Measurements from ENCODE around the gene CELF5. TPM values are rescaled to one million over a fixed set of nuclear protein-coding genes. Genes with fewer than 3 reads are reported as not detected.

The CELF5 gene
- total RNA-seq, 1 donor from 2014 or later, result not detected

DNA sequence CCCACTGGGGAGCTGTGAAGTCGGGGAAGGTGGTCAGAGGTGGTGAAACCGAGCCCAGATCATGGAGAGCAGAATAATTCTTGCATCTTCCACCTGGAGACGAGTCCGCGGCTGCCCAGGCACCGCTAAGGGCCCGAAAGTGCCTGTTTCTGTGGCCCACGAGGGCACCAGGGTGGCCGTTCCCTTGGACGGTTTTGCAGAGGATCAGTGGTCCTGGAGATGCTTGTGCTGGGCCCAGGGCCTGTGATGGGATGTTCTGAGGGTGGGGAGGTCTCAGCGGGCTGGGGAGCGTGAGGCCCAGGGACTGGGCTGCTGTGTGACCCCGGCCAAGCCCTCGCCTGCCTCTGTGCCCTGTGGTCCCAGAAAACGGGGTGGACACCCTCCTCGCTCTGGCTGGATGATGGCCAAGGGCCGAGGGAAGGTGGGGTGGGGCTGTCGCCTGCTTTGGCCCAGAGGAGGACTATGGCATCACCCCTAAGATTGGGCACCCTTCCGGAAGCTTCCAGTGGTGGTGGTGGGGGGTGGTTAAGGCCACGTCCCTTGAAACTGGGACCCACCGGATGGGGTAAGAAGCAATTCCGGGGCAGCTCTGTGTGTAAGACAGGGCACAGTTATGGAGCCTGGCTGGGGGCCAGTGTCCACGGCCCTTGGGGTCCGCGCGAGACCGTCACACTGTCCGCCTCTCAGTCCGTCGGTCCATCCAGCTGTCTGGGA lies 90.7 kb downstream of the CELF5 start:
- TF ChIP-seq, protein P1, sequence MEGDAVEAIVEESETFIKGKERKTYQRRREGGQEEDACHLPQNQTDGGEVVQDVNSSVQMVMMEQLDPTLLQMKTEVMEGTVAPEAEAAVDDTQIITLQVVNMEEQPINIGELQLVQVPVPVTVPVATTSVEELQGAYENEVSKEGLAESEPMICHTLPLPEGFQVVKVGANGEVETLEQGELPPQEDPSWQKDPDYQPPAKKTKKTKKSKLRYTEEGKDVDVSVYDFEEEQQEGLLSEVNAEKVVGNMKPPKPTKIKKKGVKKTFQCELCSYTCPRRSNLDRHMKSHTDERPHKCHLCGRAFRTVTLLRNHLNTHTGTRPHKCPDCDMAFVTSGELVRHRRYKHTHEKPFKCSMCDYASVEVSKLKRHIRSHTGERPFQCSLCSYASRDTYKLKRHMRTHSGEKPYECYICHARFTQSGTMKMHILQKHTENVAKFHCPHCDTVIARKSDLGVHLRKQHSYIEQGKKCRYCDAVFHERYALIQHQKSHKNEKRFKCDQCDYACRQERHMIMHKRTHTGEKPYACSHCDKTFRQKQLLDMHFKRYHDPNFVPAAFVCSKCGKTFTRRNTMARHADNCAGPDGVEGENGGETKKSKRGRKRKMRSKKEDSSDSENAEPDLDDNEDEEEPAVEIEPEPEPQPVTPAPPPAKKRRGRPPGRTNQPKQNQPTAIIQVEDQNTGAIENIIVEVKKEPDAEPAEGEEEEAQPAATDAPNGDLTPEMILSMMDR (IDR thresholded peaks at IDR 0.05), result no peak
- Histone ChIP-seq H3K27ac (no peak overlapping the region), H3K9me3 (no peaks in the 10 kb centered on the region), H3K4me3 (no peak overlapping the region), H3K36me3 (no peaks in the 10 kb centered on the region), H3K27me3 (peaks cover 9% of the 10 kb centered on the region), H3K4me1 (no peaks in the 10 kb centered on the region)
- no peak for DNase-seq (ENCODE audit: low spot score in 2 of 2)
- intact Hi-C loops (cut with DNase I), result no loop called here

DNA sequence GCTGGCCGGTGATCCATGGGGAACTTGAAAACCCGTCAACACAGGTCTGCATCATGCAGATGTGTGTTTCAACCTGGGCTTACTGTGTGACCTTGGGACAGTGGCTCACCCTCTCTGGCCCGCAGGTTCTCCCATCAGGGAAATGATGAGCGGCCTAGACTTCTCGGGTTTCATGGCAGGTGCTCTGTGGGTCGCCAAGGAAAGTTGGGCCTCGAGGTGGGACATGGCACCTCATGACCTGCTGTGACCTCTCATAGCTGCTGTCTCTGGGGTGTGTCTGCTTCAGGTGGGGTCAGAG lies 91.2 kb downstream of the CELF5 start:
- Histone ChIP-seq H3K4me1 (no peaks in the 10 kb centered on the region), H3K27ac (no peak overlapping the region), H3K27me3 (peaks cover 9% of the 10 kb centered on the region), H3K4me3 (no peak overlapping the region), H3K9me3 (no peaks in the 10 kb centered on the region), H3K36me3 (no peaks in the 10 kb centered on the region)
- intact Hi-C loops (cut with DNase I), result no loop called here
- TF ChIP-seq, protein P1 (IDR thresholded peaks at IDR 0.05), result no peak
- DNase-seq (ENCODE audit: low spot score in 2 of 2), result no peak

DNA sequence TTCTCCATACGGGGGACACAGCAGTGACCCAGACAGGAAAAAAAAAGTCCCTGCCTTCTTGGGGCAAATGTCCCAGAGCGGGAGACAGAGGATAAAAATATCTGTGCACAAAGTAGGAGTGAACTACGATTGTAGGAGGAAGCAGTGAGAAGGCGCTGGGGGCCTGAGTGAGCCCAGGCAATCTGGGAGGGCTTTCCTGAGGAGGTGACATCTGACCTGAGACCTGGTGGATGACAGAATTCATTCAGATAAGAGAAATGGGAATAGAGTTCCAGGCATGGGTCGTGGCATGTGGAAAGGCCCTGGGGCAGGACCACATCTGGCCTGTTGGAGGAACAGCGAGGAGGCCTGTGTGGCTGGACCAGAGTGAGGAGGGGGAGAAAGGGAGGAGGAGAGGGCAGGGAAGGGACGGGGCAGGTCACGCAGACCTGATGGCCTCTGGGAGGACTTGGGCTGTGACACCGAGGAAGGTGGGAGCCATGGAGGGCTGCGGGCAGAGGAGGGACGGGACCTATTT lies 91.7 kb downstream of the CELF5 start:
- intact Hi-C loops (cut with DNase I), result no loop called here
- no peak for DNase-seq (ENCODE audit: low spot score in 2 of 2)
- H3K27me3 ChIP-seq, result peaks cover 9% of the 10 kb centered on the region
- H3K4me3 ChIP-seq, result no peak overlapping the region
- no peaks in the 10 kb centered on the region for H3K4me1 ChIP-seq
- H3K27ac ChIP-seq, result no peak overlapping the region
- no peaks in the 10 kb centered on the region for H3K9me3 ChIP-seq
- TF ChIP-seq, protein P1 (IDR thresholded peaks at IDR 0.05), result no peak
- H3K36me3 ChIP-seq, result no peaks in the 10 kb centered on the region

DNA sequence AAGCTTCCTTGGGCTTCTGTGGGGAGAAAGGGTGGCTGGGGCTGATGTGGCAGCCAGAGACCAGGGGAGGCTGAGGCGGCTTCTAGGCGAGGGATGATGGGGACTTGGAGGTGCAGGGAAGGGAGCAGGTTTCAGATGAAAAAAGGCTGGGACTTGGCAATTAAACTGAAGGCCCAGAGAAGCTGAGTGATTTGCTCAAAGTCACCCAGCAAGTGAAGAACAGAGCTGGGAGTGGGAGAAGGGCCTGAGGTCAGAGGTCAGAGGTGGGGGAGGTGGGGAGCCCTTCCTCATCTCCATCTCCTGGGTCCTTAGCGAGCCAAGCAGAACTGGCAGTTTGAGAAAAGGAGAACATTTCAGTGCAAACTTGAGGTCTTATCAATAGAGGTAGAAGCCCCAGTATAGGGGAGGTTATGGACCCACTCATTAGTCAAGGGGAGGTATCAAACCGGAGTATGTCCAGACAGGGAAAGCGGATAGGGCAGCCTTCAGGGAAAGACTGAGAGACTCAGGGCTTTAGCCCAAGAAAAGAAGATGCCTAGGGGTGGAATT lies 92.3 kb downstream of the CELF5 start:
- peaks cover 9% of the 10 kb centered on the region for H3K27me3 ChIP-seq
- no peaks in the 10 kb centered on the region for H3K4me1 ChIP-seq
- TF ChIP-seq, protein P1 (IDR thresholded peaks at IDR 0.05), result no peak
- DNase-seq (ENCODE audit: low spot score in 2 of 2), result no peak
- no peaks in the 10 kb centered on the region for H3K9me3 ChIP-seq
- H3K4me3 ChIP-seq, result no peak overlapping the region
- intact Hi-C loops (cut with DNase I), result no loop called here
- no peaks in the 10 kb centered on the region for H3K36me3 ChIP-seq
- H3K27ac ChIP-seq, result no peak overlapping the region

DNA sequence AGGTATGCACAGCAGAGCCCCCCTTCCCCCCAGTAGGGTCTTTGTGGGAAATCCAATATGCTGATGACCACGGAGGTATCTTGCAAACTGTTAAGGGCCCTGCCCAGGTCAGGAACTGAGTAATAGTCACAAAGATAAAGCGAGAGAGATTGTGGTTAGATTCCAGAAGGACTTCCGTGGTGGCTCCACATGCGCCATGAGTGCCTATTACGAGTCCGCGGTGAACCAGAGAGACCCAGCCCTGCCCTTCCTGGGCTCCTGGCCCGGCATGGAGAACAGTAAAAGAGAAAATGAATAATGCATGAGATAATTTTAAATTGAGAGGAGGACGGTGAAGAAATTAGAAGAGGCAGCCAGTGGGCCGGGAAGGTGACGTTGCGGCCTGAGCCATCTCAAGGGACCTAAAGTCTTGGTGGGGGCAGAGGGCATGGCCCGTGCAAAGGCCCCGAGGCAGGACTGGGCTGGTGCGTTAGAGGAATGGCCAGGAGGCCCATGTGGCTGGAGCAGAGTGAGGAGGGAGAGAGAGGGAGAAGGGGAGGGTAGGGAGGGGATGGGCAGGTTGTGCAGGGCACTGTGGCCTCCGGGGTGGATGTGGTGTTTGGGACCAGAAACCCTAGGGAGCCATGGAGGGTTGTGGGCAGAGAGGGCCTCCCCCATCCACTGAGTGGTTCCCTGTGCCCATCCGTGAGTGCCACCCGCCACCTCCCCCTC lies 95.3 kb downstream of the CELF5 start:
- DNase-seq (ENCODE audit: low spot score in 2 of 2), result no peak
- Histone ChIP-seq H3K27me3 (peaks cover 5% of the 10 kb centered on the region), H3K4me1 (no peaks in the 10 kb centered on the region), H3K9me3 (no peaks in the 10 kb centered on the region), H3K36me3 (no peaks in the 10 kb centered on the region), H3K27ac (no peak overlapping the region), H3K4me3 (no peak overlapping the region)
- intact Hi-C loops (cut with DNase I), result no loop called here
- TF ChIP-seq, protein P1 (IDR thresholded peaks at IDR 0.05), result no peak
